Measurements from ENCODE around the gene PLCD4.

The PLCD4 gene

DNA sequence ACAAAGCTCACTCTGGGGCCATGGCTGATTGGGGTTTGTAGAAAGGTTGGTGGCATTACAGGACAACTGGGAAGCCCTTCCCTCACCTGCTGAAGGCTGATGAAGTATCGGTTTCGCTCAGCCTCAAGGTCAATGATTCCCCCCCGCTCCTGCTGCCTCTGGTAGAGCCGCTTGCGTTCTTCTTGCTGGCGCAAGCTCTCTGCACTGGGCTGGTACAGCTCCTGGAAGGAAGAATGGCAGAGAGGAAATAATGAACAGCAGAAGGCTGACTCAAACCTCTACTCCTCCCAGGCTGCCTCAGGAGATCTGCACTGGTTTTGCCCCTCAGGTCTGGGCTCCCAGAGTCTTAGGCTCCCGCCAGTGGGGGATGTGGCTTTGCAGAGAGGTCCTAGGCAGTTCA lies 57.0 kb downstream of the PLCD4 start:
- no peak for DNase-seq (ENCODE audit: low spot score)

DNA sequence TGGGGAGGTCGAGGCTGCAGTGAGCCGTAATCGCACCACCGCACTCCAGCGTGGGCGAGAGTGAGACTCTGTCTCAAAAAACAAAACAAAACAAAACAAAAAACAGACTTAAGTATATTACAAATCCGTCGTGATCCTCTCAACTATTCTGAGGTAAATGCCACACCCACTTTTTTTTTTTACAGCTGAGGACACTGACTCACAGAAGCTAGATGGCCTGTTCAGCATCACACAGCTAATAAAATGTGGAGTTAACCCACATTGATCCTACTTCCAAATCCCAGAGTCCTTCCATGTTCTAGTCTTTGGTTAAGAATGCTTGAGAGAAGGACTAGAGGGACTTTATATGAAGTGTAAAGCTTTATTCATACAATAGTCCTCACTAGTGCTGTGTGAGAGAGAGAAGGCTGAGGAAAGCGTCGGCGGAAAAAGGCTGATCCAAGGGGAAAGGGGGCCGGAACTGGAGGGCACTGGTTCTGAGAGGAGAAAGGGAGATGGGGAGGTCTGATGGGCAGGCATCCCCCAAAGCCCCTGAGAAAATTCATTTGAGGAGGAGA lies 63.5 kb downstream of the PLCD4 start:
- DNase-seq (ENCODE audit: low spot score), result no peak

- peak; percentile 89 for DNase-seq (ENCODE audit: low spot score)
Measured at GRCh38 chr2:218671654-218672566, 64.2 kb downstream of the PLCD4 start, which contains the start of the genes RNF25 and STK36. Gene RNF25, minus strand, starts transcription at chr2:218672002. Its CDS starts 32 bp downstream, at chr2:218671970. Gene STK36, plus strand, starts transcription at chr2:218672086. Its CDS starts 744 bp downstream, at chr2:218672830.

GRCh38 chr2:218679119-218679518 lies 71.4 kb downstream of the PLCD4 start:
- no peak for DNase-seq (ENCODE audit: low spot score)

- DNase-seq (ENCODE audit: low spot score), result no peak
Measured at GRCh38 chr2:218680061-218680460, 72.4 kb downstream of the PLCD4 start.
